Large intestine (tissue), 3 donors: ENCODE data around the gene IFT52. TPM values are rescaled to one million over a fixed set of nuclear protein-coding genes. Genes with fewer than 3 reads are reported as not detected.

Source experiments
- DNase-seq, 2 donors: peaks; one replicate each; pipeline versions ENCODE4 v3.0.0 to v3.0.0-alpha.2; 2013
- H3K27ac ChIP-seq: one replicate; pipeline ENCODE4 v1.5.1; 2013; ENCODE audit warnings: low read length
- H3K27me3 ChIP-seq: 2 replicates; pipeline ENCODE4 v1.6.1; 2013; ENCODE audit warnings: low read length; ENCODE audit not compliant: control insufficient read depth, insufficient read depth
- H3K36me3 ChIP-seq: 2 replicates; pipeline ENCODE4 v1.6.1; 2013; ENCODE audit warnings: low read length; ENCODE audit not compliant: control insufficient read depth, insufficient read depth
- H3K4me1 ChIP-seq: one replicate; pipeline ENCODE4 v1.6.1; 2013; ENCODE audit warnings: low read length; ENCODE audit not compliant: control insufficient read depth, insufficient read depth
- H3K4me3 ChIP-seq: one replicate; pipeline ENCODE4 v1.5.1; 2013; ENCODE audit warnings: low read length
- H3K9me3 ChIP-seq: one replicate; pipeline ENCODE4 v1.6.1; 2013; ENCODE audit warnings: mild to moderate bottlenecking, low read depth, low read length, moderate library complexity; ENCODE audit not compliant: control insufficient read depth
- WGBS: methylation state at CpG from one replicate; pipeline ENCODE4 v1.1.5; 2013; ENCODE audit warnings: low lambda C conversion rate; ENCODE audit not compliant: insufficient coverage; 5-methylcytosine and 5-hydroxymethylcytosine counted together
- polyA plus RNA-seq: library from polyadenylated mRNA; unstranded; fragments of 120-200 nt; gene quantifications from one replicate; pipeline ENCODE4 v1.2.1, GENCODE V29; 2013

The IFT52 gene
- polyA plus RNA-seq, 1 donor, result 52.9 TPM

- no peak overlapping the region for H3K27ac ChIP-seq
- peaks cover 2% of the 10 kb centered on the region for H3K4me1 ChIP-seq
- no peak for DNase-seq
- WGBS, result no CpG with 5 or more reads among the region's 18 CpGs
- peaks cover 24% of the 10 kb centered on the region for H3K36me3 ChIP-seq
- no peaks in the 10 kb centered on the region for H3K27me3 ChIP-seq
- H3K4me3 ChIP-seq, result no peak overlapping the region
- no peaks in the 10 kb centered on the region for H3K9me3 ChIP-seq
Measured at GRCh38 chr20:43564993-43565757, 25.6 kb upstream of the IFT52 start.

GRCh38 chr20:43565758-43566104 lies 25.0 kb upstream of the IFT52 start:
- H3K9me3 ChIP-seq, result no peaks in the 10 kb centered on the region
- no peak for DNase-seq
- no peak overlapping the region for H3K4me3 ChIP-seq
- H3K27ac ChIP-seq, result no peak overlapping the region
- H3K4me1 ChIP-seq, result no peaks in the 10 kb centered on the region
- WGBS, result no CpG with 5 or more reads among the region's 4 CpGs
- no peaks in the 10 kb centered on the region for H3K27me3 ChIP-seq
- peaks cover 30% of the 10 kb centered on the region for H3K36me3 ChIP-seq

GRCh38 chr20:43567477-43567876 lies 23.3 kb upstream of the IFT52 start:
- Histone ChIP-seq H3K4me3 (no peak overlapping the region), H3K4me1 (no peaks in the 10 kb centered on the region), H3K27me3 (no peaks in the 10 kb centered on the region), H3K27ac (no peak overlapping the region), H3K36me3 (peaks cover 35% of the 10 kb centered on the region), H3K9me3 (no peaks in the 10 kb centered on the region)
- DNase-seq, result no peak
- no CpG with 5 or more reads among the region's 9 CpGs for WGBS

- no peaks in the 10 kb centered on the region for H3K4me1 ChIP-seq
- WGBS, result no CpG with 5 or more reads among the region's 4 CpGs
- no peaks in the 10 kb centered on the region for H3K27me3 ChIP-seq
- no peak for DNase-seq
- H3K4me3 ChIP-seq, result no peak overlapping the region
- no peaks in the 10 kb centered on the region for H3K9me3 ChIP-seq
- H3K27ac ChIP-seq, result no peak overlapping the region
- H3K36me3 ChIP-seq, result peaks cover 41% of the 10 kb centered on the region
Measured at GRCh38 chr20:43568706-43569105, 22.0 kb upstream of the IFT52 start.

- H3K36me3 ChIP-seq, result peaks cover 41% of the 10 kb centered on the region
- DNase-seq, result no peak
- H3K9me3 ChIP-seq, result no peaks in the 10 kb centered on the region
- no peaks in the 10 kb centered on the region for H3K27me3 ChIP-seq
- H3K4me1 ChIP-seq, result no peaks in the 10 kb centered on the region
- H3K4me3 ChIP-seq, result no peak overlapping the region
- no CpG with 5 or more reads among the region's 10 CpGs for WGBS
- no peak overlapping the region for H3K27ac ChIP-seq
Measured at GRCh38 chr20:43569282-43569681, 21.5 kb upstream of the IFT52 start.

- no peak for DNase-seq
- H3K9me3 ChIP-seq, result no peaks in the 10 kb centered on the region
- no peaks in the 10 kb centered on the region for H3K27me3 ChIP-seq
- WGBS, result no CpG with 5 or more reads among the region's 10 CpGs
- no peak overlapping the region for H3K4me3 ChIP-seq
- H3K27ac ChIP-seq, result no peak overlapping the region
- H3K36me3 ChIP-seq, result peaks cover 46% of the 10 kb centered on the region
- peaks cover 1% of the 10 kb centered on the region for H3K4me1 ChIP-seq
Measured at GRCh38 chr20:43570496-43570895, 20.2 kb upstream of the IFT52 start.

- no CpG with 5 or more reads among the region's 3 CpGs for WGBS
- Histone ChIP-seq H3K27ac (no peak overlapping the region), H3K36me3 (peaks cover 52% of the 10 kb centered on the region)
Measured at GRCh38 chr20:43571310-43571709, 19.4 kb upstream of the IFT52 start.

GRCh38 chr20:43571771-43572170 lies 19.0 kb upstream of the IFT52 start:
- DNase-seq, result no peak
- H3K27ac ChIP-seq, result no peak overlapping the region
- peaks cover 3% of the 10 kb centered on the region for H3K4me1 ChIP-seq
- no CpG with 5 or more reads among the region's 6 CpGs for WGBS
- H3K4me3 ChIP-seq, result no peak overlapping the region
- peaks cover 55% of the 10 kb centered on the region for H3K36me3 ChIP-seq
- H3K9me3 ChIP-seq, result no peaks in the 10 kb centered on the region
- H3K27me3 ChIP-seq, result no peaks in the 10 kb centered on the region

More at GRCh38 chr20:43571310-43571709, 19.4 kb upstream of the IFT52 start:
- Histone ChIP-seq H3K9me3 (no peaks in the 10 kb centered on the region), H3K4me1 (peaks cover 3% of the 10 kb centered on the region), H3K27me3 (no peaks in the 10 kb centered on the region), H3K4me3 (no peak overlapping the region)
- DNase-seq, result no peak

GRCh38 chr20:43572891-43573290 lies 17.8 kb upstream of the IFT52 start:
- Histone ChIP-seq H3K27ac (no peak overlapping the region), H3K4me1 (peaks cover 3% of the 10 kb centered on the region), H3K9me3 (no peaks in the 10 kb centered on the region), H3K36me3 (peaks cover 55% of the 10 kb centered on the region), H3K27me3 (no peaks in the 10 kb centered on the region), H3K4me3 (no peak overlapping the region)
- no CpG with 5 or more reads among the region's 8 CpGs for WGBS
- no peak for DNase-seq

- WGBS, result no CpG with 5 or more reads among the region's 10 CpGs
- no peak for DNase-seq
- H3K27me3 ChIP-seq, result no peaks in the 10 kb centered on the region
- H3K27ac ChIP-seq, result no peak overlapping the region
- peaks cover 3% of the 10 kb centered on the region for H3K4me1 ChIP-seq
- H3K4me3 ChIP-seq, result no peak overlapping the region
- H3K9me3 ChIP-seq, result no peaks in the 10 kb centered on the region
- H3K36me3 ChIP-seq, result peaks cover 41% of the 10 kb centered on the region
Measured at GRCh38 chr20:43576108-43576507, 14.6 kb upstream of the IFT52 start.
